ENCODE results near the gene CNGB1. TPM values are rescaled to one million over a fixed set of nuclear protein-coding genes. Genes with fewer than 3 reads are reported as not detected.

Gene CNGB1
- total RNA-seq, 1 experiment from 2014 or later: not detected

DNA sequence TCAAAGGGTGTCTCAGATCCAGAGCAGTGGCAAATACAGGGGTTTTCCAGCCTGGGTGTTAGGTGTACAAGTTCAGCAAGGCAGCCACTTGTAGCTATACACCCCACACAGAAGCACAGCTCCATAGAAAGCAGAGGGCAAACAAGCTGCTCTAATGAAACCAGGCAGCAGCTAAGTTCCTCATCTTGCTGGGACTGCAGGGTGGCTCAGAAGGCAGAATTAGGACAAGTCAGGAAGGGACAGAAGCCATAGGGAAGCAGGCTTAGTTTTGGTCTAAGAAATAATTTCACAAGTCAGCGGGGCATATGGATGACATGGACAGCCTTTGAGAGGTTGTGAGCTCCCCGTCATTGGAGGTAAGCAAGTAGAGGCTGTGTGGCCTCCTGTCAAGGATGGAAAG is 23.7 kb downstream of the CNGB1 start (continued):
- TF ChIP-seq, protein P1, sequence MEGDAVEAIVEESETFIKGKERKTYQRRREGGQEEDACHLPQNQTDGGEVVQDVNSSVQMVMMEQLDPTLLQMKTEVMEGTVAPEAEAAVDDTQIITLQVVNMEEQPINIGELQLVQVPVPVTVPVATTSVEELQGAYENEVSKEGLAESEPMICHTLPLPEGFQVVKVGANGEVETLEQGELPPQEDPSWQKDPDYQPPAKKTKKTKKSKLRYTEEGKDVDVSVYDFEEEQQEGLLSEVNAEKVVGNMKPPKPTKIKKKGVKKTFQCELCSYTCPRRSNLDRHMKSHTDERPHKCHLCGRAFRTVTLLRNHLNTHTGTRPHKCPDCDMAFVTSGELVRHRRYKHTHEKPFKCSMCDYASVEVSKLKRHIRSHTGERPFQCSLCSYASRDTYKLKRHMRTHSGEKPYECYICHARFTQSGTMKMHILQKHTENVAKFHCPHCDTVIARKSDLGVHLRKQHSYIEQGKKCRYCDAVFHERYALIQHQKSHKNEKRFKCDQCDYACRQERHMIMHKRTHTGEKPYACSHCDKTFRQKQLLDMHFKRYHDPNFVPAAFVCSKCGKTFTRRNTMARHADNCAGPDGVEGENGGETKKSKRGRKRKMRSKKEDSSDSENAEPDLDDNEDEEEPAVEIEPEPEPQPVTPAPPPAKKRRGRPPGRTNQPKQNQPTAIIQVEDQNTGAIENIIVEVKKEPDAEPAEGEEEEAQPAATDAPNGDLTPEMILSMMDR (IDR thresholded peaks at IDR 0.05): no peak
- TF ChIP-seq SOX15 (CRISPR knock-in tag; IDR thresholded peaks at IDR 0.05): no peak
- TF ChIP-seq MXD4 (CRISPR knock-in tag; IDR thresholded peaks at IDR 0.05; ENCODE audit: borderline replicate concordance): no peak
- no peak for TF ChIP-seq AFF4 (CRISPR knock-in tag; IDR thresholded peaks at IDR 0.05; ENCODE audit: borderline replicate concordance)
- TF ChIP-seq KAT7 (CRISPR knock-in tag; IDR thresholded peaks at IDR 0.05; ENCODE audit: borderline replicate concordance): no peak

- H3K27me3 Mint-ChIP-seq (ENCODE audit: low read depth): no peaks in the 10 kb centered on the region
- ChIA-PET CTCF (interaction anchor here (0.7 to 1.7 kb wide), 14 partner anchors 10 to 176 kb away, joined by 3 to 19 read pairs (median 4); partner anchors contain the start of gene USB1), POLR2A (interaction anchor here (1.0 kb wide), 1 partner anchor 38 kb away, joined by 3 read pairs; no protein-coding TSS in a partner anchor)
- H3K36me3 Mint-ChIP-seq: no peaks in the 10 kb centered on the region
- DNase-seq (ENCODE audit: low spot score): no peak
- peaks cover 6% of the 10 kb centered on the region; the same call in 1 of the 2 replicates for H3K4me1 Mint-ChIP-seq
- no peak overlapping the region for H3K4me3 Mint-ChIP-seq
- TF ChIP-seq NR3C1 (CRISPR knock-in tag; conservative IDR thresholded peaks at IDR 0.05; ENCODE audit: low read depth) (no peak), CBFB (CRISPR knock-in tag; IDR thresholded peaks at IDR 0.05; ENCODE audit: low read depth) (no peak), ETV6 (CRISPR knock-in tag; IDR thresholded peaks at IDR 0.05) (no peak)
- peaks cover 5% of the 10 kb centered on the region; the same call in 1 of the 2 replicates for H3K9me3 Mint-ChIP-seq
- ATAC-seq: no peak
- H3K27ac Mint-ChIP-seq: no peak overlapping the region
Measured at GRCh38 chr16:57946181-57946801, 24.6 kb downstream of the CNGB1 start.

GRCh38 chr16:57945740-57946138 is 25.2 kb downstream of the CNGB1 start:
- ATAC-seq: peak; percentile 68
- POLR2A ChIA-PET: interaction anchor here (1.0 kb wide), 1 partner anchor 39 kb away, joined by 3 read pairs; no protein-coding TSS in a partner anchor
- CTCF ChIA-PET: interaction anchor here (0.6 to 1.7 kb wide), 17 partner anchors 10 to 176 kb away, joined by 3 to 19 read pairs (median 4); partner anchors contain the start of gene USB1

More at GRCh38 chr16:57945740-57946138, 25.2 kb downstream of the CNGB1 start:
- H3K4me1 Mint-ChIP-seq: peaks cover 6% of the 10 kb centered on the region; the same call in 1 of the 2 replicates
- TF ChIP-seq, protein P1 (IDR thresholded peaks at IDR 0.05): peak; percentile 22; the same call in 1 of the 2 replicates
- TF ChIP-seq AR (CRISPR knock-in tag; IDR thresholded peaks at IDR 0.05): no peak
- H3K4me3 Mint-ChIP-seq: no peak overlapping the region
- no peak for DNase-seq (ENCODE audit: low spot score)
- peaks cover 5% of the 10 kb centered on the region; the same call in 1 of the 2 replicates for H3K9me3 Mint-ChIP-seq
- no peak overlapping the region for H3K27ac Mint-ChIP-seq
- no peaks in the 10 kb centered on the region for H3K36me3 Mint-ChIP-seq
- H3K27me3 Mint-ChIP-seq (ENCODE audit: low read depth): no peaks in the 10 kb centered on the region

Data from WTC11 (cell line).